ENCODE data around the gene PDE4B. TPM values are rescaled to one million over a fixed set of nuclear protein-coding genes. Genes with fewer than 3 reads are reported as not detected.

The PDE4B gene
- total and polyA plus RNA-seq, 2 donors from 2014 or later: 2.0 to 8.7 TPM

DNA sequence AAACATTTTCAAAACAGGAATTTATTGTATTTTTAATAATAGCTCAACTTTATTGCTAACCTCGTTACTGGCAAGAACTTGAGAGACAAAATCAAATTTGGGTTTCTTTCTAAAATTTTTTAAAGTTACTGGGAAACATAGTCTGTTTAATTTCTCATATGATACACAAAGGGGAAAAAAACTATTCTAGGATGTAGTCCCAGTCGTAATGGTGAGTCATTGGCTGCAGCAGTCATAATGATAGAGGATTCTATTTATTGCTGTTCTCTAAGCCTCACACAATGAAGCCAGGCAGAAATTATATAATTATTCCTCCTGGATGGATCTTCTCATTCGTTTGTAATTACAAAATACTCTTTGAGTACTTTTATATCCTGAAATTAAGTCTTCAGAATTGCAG is 414.8 kb downstream of the PDE4B start:
- Histone ChIP-seq H3K27me3 (ENCODE audit: control insufficient read depth, insufficient read depth, low read length) (no peaks in the 10 kb centered on the region), H3K36me3 (ENCODE audit: control insufficient read depth in 2 of 3, insufficient read depth in 3 of 3, low read length in 3 of 3) (no peaks in the 10 kb centered on the region), H3K9ac (ENCODE audit: low read length in 3 of 3) (no peak overlapping the region), H3K4me3 (ENCODE audit: low read length in 3 of 3) (no peak overlapping the region), H3K4me1 (ENCODE audit: control insufficient read depth in 2 of 3, insufficient read depth in 2 of 3, low read depth in 1 of 3, low read length in 3 of 3) (no peaks in the 10 kb centered on the region), H3K9me3 (ENCODE audit: control insufficient read depth in 2 of 3, insufficient read depth in 1 of 3, low read length in 3 of 3) (no peaks in the 10 kb centered on the region), H3K27ac (ENCODE audit: low read depth in 2 of 2, low read length in 2 of 2) (no peak overlapping the region)
- FAIRE-seq: no peak
- TF ChIP-seq, protein P1, sequence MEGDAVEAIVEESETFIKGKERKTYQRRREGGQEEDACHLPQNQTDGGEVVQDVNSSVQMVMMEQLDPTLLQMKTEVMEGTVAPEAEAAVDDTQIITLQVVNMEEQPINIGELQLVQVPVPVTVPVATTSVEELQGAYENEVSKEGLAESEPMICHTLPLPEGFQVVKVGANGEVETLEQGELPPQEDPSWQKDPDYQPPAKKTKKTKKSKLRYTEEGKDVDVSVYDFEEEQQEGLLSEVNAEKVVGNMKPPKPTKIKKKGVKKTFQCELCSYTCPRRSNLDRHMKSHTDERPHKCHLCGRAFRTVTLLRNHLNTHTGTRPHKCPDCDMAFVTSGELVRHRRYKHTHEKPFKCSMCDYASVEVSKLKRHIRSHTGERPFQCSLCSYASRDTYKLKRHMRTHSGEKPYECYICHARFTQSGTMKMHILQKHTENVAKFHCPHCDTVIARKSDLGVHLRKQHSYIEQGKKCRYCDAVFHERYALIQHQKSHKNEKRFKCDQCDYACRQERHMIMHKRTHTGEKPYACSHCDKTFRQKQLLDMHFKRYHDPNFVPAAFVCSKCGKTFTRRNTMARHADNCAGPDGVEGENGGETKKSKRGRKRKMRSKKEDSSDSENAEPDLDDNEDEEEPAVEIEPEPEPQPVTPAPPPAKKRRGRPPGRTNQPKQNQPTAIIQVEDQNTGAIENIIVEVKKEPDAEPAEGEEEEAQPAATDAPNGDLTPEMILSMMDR (IDR thresholded peaks at IDR 0.05; ENCODE audit: borderline replicate concordance, extremely low read depth, insufficient read depth): no peak
- intact Hi-C loops (cut with DNase I): no loop called here
- no peak for DNase-seq

DNA sequence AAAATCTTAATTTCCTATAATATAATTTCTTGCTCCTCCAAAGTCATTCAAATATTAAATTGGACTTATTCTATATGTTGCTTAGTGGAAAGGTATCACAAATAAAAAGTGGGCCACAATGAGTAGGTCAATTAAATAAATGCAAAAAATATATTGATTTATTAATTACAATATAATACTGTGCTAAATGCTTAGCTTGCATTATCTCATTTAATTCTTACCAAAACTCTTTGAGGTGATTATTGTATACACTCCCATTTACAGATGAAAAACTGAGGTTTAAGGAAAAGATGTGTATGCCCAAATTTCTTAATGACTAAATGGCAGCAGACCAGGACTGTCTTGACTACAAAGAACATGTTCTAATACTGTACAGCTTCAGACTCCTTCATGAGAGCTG is 415.9 kb downstream of the PDE4B start:
- Histone ChIP-seq H3K4me3 (ENCODE audit: low read length in 3 of 3) (no peak overlapping the region), H3K9me3 (ENCODE audit: control insufficient read depth in 2 of 3, insufficient read depth in 1 of 3, low read length in 3 of 3) (no peaks in the 10 kb centered on the region), H3K27me3 (ENCODE audit: control insufficient read depth, insufficient read depth, low read length) (no peaks in the 10 kb centered on the region), H3K9ac (ENCODE audit: low read length in 3 of 3) (no peak overlapping the region), H3K36me3 (ENCODE audit: control insufficient read depth in 2 of 3, insufficient read depth in 3 of 3, low read length in 3 of 3) (no peaks in the 10 kb centered on the region), H3K4me1 (ENCODE audit: control insufficient read depth in 2 of 3, insufficient read depth in 2 of 3, low read depth in 1 of 3, low read length in 3 of 3) (no peaks in the 10 kb centered on the region), H3K27ac (ENCODE audit: low read depth in 2 of 2, low read length in 2 of 2) (no peak overlapping the region)
- DNase-seq (no peak), FAIRE-seq (no peak)
- intact Hi-C loops (cut with DNase I): no loop called here
- TF ChIP-seq, protein P1 (IDR thresholded peaks at IDR 0.05; ENCODE audit: borderline replicate concordance, extremely low read depth, insufficient read depth): no peak

DNA sequence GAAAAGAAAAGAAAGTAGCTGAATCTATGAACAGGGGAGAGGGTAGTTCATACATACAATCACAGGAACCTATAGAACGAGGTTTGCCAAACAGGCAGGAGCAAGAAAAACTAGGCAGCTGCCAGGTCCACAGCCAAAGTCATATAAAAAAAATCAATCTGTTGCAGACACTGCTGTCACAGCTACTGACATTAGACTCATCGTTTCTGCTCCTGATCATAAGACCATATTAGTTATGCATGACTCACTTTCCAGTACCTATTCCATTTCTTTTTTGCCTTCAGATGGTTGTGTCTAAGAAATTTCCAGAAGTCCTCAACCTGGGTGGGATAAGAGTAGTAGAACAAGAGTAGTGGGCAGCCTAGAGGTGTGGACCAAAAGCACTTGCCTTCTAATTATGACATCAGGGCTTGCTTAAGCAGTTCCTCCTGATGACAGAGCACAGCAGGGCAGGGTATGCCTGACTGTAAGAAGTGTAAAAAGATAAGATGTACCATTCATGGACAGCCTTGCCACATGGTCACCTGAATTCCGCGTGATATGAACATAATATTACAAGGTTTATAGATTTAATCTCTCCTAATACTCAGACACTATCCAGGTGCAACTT is 418.0 kb downstream of the PDE4B start:
- intact Hi-C loops (cut with DNase I): no loop called here
- FAIRE-seq: no peak

More for the DNA sequence above, 418.0 kb downstream of the PDE4B start:
- no peaks in the 10 kb centered on the region for H3K4me1 ChIP-seq (ENCODE audit: control insufficient read depth in 2 of 3, insufficient read depth in 2 of 3, low read depth in 1 of 3, low read length in 3 of 3)
- no peak overlapping the region for H3K27ac ChIP-seq (ENCODE audit: low read depth in 2 of 2, low read length in 2 of 2)
- H3K36me3 ChIP-seq (ENCODE audit: control insufficient read depth in 2 of 3, insufficient read depth in 3 of 3, low read length in 3 of 3): no peaks in the 10 kb centered on the region
- no peak overlapping the region for H3K4me3 ChIP-seq (ENCODE audit: low read length in 3 of 3)
- no peak overlapping the region for H3K9ac ChIP-seq (ENCODE audit: low read length in 3 of 3)
- H3K27me3 ChIP-seq (ENCODE audit: control insufficient read depth, insufficient read depth, low read length): no peaks in the 10 kb centered on the region
- TF ChIP-seq, protein P1 (IDR thresholded peaks at IDR 0.05; ENCODE audit: borderline replicate concordance, extremely low read depth, insufficient read depth): no peak
- no peaks in the 10 kb centered on the region for H3K9me3 ChIP-seq (ENCODE audit: control insufficient read depth in 2 of 3, insufficient read depth in 1 of 3, low read length in 3 of 3)
- DNase-seq: no peak

Data from kidney (tissue), 14 donors.